Measurements from ENCODE around the gene LHX3. TPM values are rescaled to one million over a fixed set of nuclear protein-coding genes. Genes with fewer than 3 reads are reported as not detected.
"Not testable (repeated sequence)": the region's sequence is repeated elsewhere in the genome, so short reads cannot be mapped to it uniquely, and the experiment has no call there.

LHX3 gene
- total and polyA plus RNA-seq, 2 of the 8 experiments (the other 6 are each of a cell fraction or from before 2014, with no cell fraction given): 0.02 TPM; not detected in 1

DNA sequence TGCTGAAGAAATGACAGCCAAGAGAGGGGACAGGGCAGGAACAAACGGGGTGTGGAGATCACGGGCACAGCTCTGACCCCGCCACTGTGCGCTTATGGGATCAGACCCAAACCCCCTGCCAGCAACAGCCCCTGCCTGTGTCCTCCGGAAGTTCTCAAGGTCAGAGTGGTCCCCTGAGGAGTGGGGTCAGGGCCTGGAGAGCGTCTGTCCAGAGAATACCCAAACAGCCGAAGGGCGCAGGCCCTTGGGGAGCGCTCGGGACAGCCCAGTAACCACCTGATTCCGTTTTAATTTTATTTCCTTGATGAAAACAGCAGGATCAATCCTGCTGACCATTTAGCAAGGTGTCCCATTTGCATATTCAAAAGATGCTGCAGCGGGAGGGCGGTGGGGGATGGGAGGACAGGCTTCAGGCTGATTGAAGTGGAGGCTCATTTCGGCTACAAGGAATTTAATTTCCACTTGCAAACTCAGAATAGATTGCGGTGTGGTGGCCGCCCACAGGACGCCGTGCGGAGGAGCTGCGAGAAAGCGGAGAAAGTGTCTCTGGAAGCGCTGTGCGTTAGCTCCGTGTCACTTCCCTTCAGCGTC lies 53.6 kb downstream of the LHX3 start (continued):
- TF ChIP-seq CEBPB (IDR thresholded peaks at IDR 0.05; ENCODE audit: low read depth, low read length) (no peak), POU5F1 (IDR thresholded peaks at IDR 0.05; ENCODE audit: low read depth, low read length) (0 out of 2 replicates have a peak, but pooled peaks have one; percentile 64), GTF2F1 (IDR thresholded peaks at IDR 0.05; ENCODE audit: borderline replicate concordance, low read depth, low read length) (no peak), PHF8 (conservative IDR thresholded peaks at IDR 0.05; ENCODE audit: low read depth, low read length) (no peak), E2F6 (IDR thresholded peaks at IDR 0.05) (no peak), SP2 (IDR thresholded peaks at IDR 0.05; ENCODE audit: low read length) (no peak), ASH2L (IDR thresholded peaks at IDR 0.05; ENCODE audit: low read length) (peak; percentile 54), BCL11A (IDR thresholded peaks at IDR 0.05; ENCODE audit: low read depth in 2 of 2, low read length in 2 of 2) (peak in 1 of 2 experiments; percentile 55)

DNA sequence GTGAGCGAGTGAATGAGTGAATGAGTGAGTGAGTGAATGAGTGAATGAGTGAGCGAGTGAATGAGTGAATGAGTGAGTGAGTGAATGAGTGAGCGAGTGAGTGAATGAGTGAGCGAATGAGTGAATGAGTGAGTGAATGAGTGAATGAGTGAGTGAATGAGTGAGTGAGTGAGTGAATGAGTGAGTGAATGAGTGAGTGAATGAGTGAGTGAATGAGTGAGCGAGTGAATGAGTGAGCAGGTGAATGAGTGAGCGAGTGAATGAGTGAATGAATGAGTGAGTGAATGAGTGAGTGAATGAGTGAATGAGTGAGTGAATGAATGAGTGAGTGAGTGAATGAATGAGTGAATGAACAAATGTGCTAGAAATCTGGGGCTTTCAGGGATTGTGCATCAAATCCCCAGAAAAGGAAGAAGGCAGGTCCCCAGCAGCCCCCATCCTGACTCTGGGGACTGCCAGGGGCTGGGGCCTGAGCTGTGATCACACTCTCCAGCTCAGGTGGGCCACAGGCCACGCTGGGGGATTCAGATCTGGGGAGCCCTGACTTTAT lies 54.2 kb downstream of the LHX3 start:
- not testable (repeated sequence) for H3K9me3 ChIP-seq (ENCODE audit: insufficient read depth in 2 of 2, low read depth in 1 of 2, low read length in 1 of 2); H4K20me1 ChIP-seq (replicated peaks in 1 of 2; ENCODE audit: control insufficient read depth in 1 of 2, insufficient read depth in 2 of 2, low read length in 2 of 2); H3K4ac ChIP-seq (replicated peaks; ENCODE audit: insufficient read length, low read depth, low read length); H2AFZ ChIP-seq (ENCODE audit: low read length); H4K91ac ChIP-seq (replicated peaks; ENCODE audit: insufficient read length, low read length); H3K14ac ChIP-seq (ENCODE audit: insufficient read length); H4K8ac ChIP-seq (ENCODE audit: extremely low read depth, insufficient read depth, low read length); FAIRE-seq; H3K36me3 ChIP-seq (ENCODE audit: control insufficient read depth in 2 of 4, insufficient read depth in 4 of 4, low read length in 3 of 4); H3K23ac ChIP-seq (ENCODE audit: insufficient read length); H4K5ac ChIP-seq (ENCODE audit: insufficient read length, low read depth, low read length); H3K9ac ChIP-seq (replicated peaks in 1 of 4; ENCODE audit: extremely low read depth in 1 of 4, low read depth in 3 of 4, low read length in 3 of 4); H3K79me2 ChIP-seq (ENCODE audit: control insufficient read depth in 1 of 2, insufficient read depth in 2 of 2, low read length in 2 of 2); H3K27ac ChIP-seq (ENCODE audit: low read depth, low read length); H3K79me1 ChIP-seq (ENCODE audit: low read depth, low read length); H3K27me3 ChIP-seq (replicated peaks in 1 of 4; ENCODE audit: control insufficient read depth in 3 of 4, extremely low read depth in 1 of 4, insufficient read depth in 3 of 4, low read length in 3 of 4); H3K56ac ChIP-seq (replicated peaks; ENCODE audit: insufficient read length, low read depth, low read length); H3K23me2 ChIP-seq (ENCODE audit: low read depth, low read length); DNase-seq (ENCODE audit: low read depth in 1 of 2, low spot score in 2 of 2)
- Histone ChIP-seq H3K18ac (ENCODE audit: extremely low read depth, low read length) (peak overlapping the region; percentile 7; the same call in 1 of the 2 replicates), H3K4me3 (ENCODE audit: extremely low read depth in 1 of 4, insufficient read depth in 2 of 4, low read depth in 3 of 4, low read length in 4 of 4) (peak overlapping the region in 3 of 4 experiments; percentile 2 to 30 (median 19); a peak in 3 of 8 replicates), H2BK15ac (ENCODE audit: low read length) (peak overlapping the region; percentile 83; the same call in 1 of the 2 replicates), H3K4me2 (ENCODE audit: insufficient read depth in 1 of 2, low read depth in 2 of 2, low read length in 2 of 2) (peak overlapping the region; percentile 56 to 82), H2BK20ac (ENCODE audit: low read length) (peak overlapping the region; percentile 66; the same call in 1 of the 2 replicates), H2BK12ac (ENCODE audit: low read depth, low read length) (peak overlapping the region; percentile 89; the same call in 1 of the 2 replicates), H2AK5ac (ENCODE audit: low read depth, low read length) (peak overlapping the region; percentile 93), H3K4me1 (replicated peaks in 1 of 4; ENCODE audit: control insufficient read depth in 3 of 4, insufficient read depth in 4 of 4, low read length in 3 of 4) (peaks cover 0 to 29% (median 24%) of the 10 kb centered on the region in 4 experiments; a peak in 6 of 7 replicates), H2BK120ac (replicated peaks; ENCODE audit: low read depth, low read length) (peak overlapping the region; percentile 43), H2BK5ac (ENCODE audit: low read depth, low read length) (peak overlapping the region; percentile 61; the same call in 1 of the 2 replicates)
- WGBS, 2 experiments (ENCODE audit: extremely low coverage in 1 of 2, insufficient coverage in 1 of 2, insufficient read length in 1 of 2, insufficient replicate concordance in 2 of 2, low coverage in 1 of 2, low lambda C conversion rate in 2 of 2, missing lambda C conversion rate in 1 of 2): 78 to 100% methylated on average over 4 to 7 of the region's 7 CpGs
- CTCF ChIA-PET (ENCODE audit: partially characterized antibody): interaction anchor here (1.0 to 1.4 kb wide), 5 partner anchors 10 to 56 kb away, joined by 3 to 9 read pairs (median 4); no protein-coding TSS in a partner anchor
- POLR2A ChIA-PET (ENCODE audit: partially characterized antibody): interaction anchor here (1.1 to 2.4 kb wide), 2 partner anchors 20 to 25 kb away, joined by 3 to 8 read pairs; no protein-coding TSS in a partner anchor

All from H1 (cell line).